GM18873 (cell line): ENCODE measurements around the gene RASSF3.
A peak's percentile ranks its signal among the peaks of the same experiment; 100 is the strongest.
"Not testable (repeated sequence)": the region's sequence is repeated elsewhere in the genome, so short reads cannot be mapped to it uniquely, and the experiment has no call there.

Source experiments
- ATAC-seq: cut with Tn5 transposase; IDR thresholded peaks from one replicate; pipeline ENCODE4 v1.9.1; 2021; ENCODE audit warnings: mild to moderate bottlenecking, moderate library complexity, moderate number of reproducible peaks; ENCODE audit not compliant: unreplicated experiment, low FRiP score

Gene RASSF3

GRCh38 chr12:64610079-64610659 is at the start of gene RASSF3:
Gene RASSF3 (plus strand): TSS chr12:64610495. CDS start chr12:64610633, 138 bp downstream.
- ATAC-seq = peak; percentile 37

- no peak for ATAC-seq
Measured at GRCh38 chr12:64561302-64562136, 48.8 kb upstream of the RASSF3 start.

- ATAC-seq = no peak
Measured at GRCh38 chr12:64566122-64566521, 44.2 kb upstream of the RASSF3 start.

- no peak for ATAC-seq
Measured at GRCh38 chr12:64566831-64567517, 43.3 kb upstream of the RASSF3 start.

GRCh38 chr12:64567570-64567969 is 42.7 kb upstream of the RASSF3 start:
- ATAC-seq = no peak

- no peak for ATAC-seq
Measured at GRCh38 chr12:64568298-64568697, 42.0 kb upstream of the RASSF3 start.

GRCh38 chr12:64569923-64570691 is 40.2 kb upstream of the RASSF3 start:
- ATAC-seq = no peak

GRCh38 chr12:64571411-64571810 is 38.9 kb upstream of the RASSF3 start:
- ATAC-seq = no peak

GRCh38 chr12:64572241-64572640 is 38.1 kb upstream of the RASSF3 start:
- no peak for ATAC-seq

- ATAC-seq = no peak
Measured at GRCh38 chr12:64574837-64575236, 35.5 kb upstream of the RASSF3 start.

GRCh38 chr12:64577046-64577445 is 33.2 kb upstream of the RASSF3 start:
- no peak for ATAC-seq

- ATAC-seq = no peak
Measured at GRCh38 chr12:64578566-64578965, 31.7 kb upstream of the RASSF3 start.

GRCh38 chr12:64580681-64581080 is 29.6 kb upstream of the RASSF3 start:
- ATAC-seq = no peak

GRCh38 chr12:64582114-64582513 is 28.2 kb upstream of the RASSF3 start:
- no peak for ATAC-seq

GRCh38 chr12:64582862-64583261 is 27.4 kb upstream of the RASSF3 start:
- ATAC-seq = no peak

GRCh38 chr12:64583395-64583770 is 26.9 kb upstream of the RASSF3 start:
- not testable (repeated sequence) for ATAC-seq

- ATAC-seq = no peak
Measured at GRCh38 chr12:64583771-64584421, 26.4 kb upstream of the RASSF3 start.

GRCh38 chr12:64585104-64585503 is 25.2 kb upstream of the RASSF3 start:
- ATAC-seq = no peak

- no peak for ATAC-seq
Measured at GRCh38 chr12:64587447-64587846, 22.8 kb upstream of the RASSF3 start.

- no peak for ATAC-seq
Measured at GRCh38 chr12:64590183-64590582, 20.1 kb upstream of the RASSF3 start.
